ENCODE data around the gene SPRR2B. TPM values are rescaled to one million over a fixed set of nuclear protein-coding genes. Genes with fewer than 3 reads are reported as not detected.

The SPRR2B gene
- total RNA-seq, 1 donor from 2014 or later = not detected

Other genes starting within 250 kb of the SPRR2B start
- gene LCE1A, start 244.1 kb downstream of the SPRR2B start, total RNA-seq = not detected in 2 replicates
- not detected in 2 replicates for gene LCE6A, start 228.8 kb downstream of the SPRR2B start, total RNA-seq
- gene LCE7A, start 211.6 kb downstream of the SPRR2B start, total RNA-seq = not detected in 2 replicates
- gene SMCP, start 193.3 kb downstream of the SPRR2B start, total RNA-seq = not detected in 2 replicates
- 1.6 and 14.6 TPM in 2 replicates for gene IVL, start 163.1 kb downstream of the SPRR2B start, total RNA-seq
- gene SPRR5, start 124.4 kb downstream of the SPRR2B start, total RNA-seq = not detected in 2 replicates
- gene SPRR4, start 101.0 kb downstream of the SPRR2B start, total RNA-seq = not detected in 2 replicates
- gene SPRR1A, start 87.5 kb downstream of the SPRR2B start, total RNA-seq = 41.2 TPM in 1 of 2 replicates, not detected in the other
- gene SPRR3, start 69.9 kb downstream of the SPRR2B start, total RNA-seq = 136 and 342 TPM in 2 replicates
- 11.8 and 91.5 TPM in 2 replicates for gene SPRR1B, start 40.4 kb downstream of the SPRR2B start, total RNA-seq
- gene SPRR2D, start 30.5 kb downstream of the SPRR2B start, total RNA-seq = 2.4 and 15.6 TPM in 2 replicates
- 1.3 and 3.8 TPM in 2 replicates for gene SPRR2A, start 14.1 kb downstream of the SPRR2B start, total RNA-seq
- gene SPRR2E, start 22.9 kb upstream of the SPRR2B start, total RNA-seq = 0.26 and 3.7 TPM in 2 replicates
- not detected in 2 replicates for gene SPRR2F, start 41.9 kb upstream of the SPRR2B start, total RNA-seq
- not detected in 2 replicates for gene SPRR2G, start 79.3 kb upstream of the SPRR2B start, total RNA-seq
- not detected in 2 replicates for gene LELP1, start 131.8 kb upstream of the SPRR2B start, total RNA-seq
- gene PRR9, start 146.0 kb upstream of the SPRR2B start, total RNA-seq = not detected in 2 replicates
- not detected in 2 replicates for gene LORICRIN, start 188.1 kb upstream of the SPRR2B start, total RNA-seq
- gene PGLYRP3, start 241.3 kb upstream of the SPRR2B start, total RNA-seq = 0.53 and 4.6 TPM in 2 replicates